ENCODE data around the gene NTSR1. TPM values are rescaled to one million over a fixed set of nuclear protein-coding genes. Genes with fewer than 3 reads are reported as not detected.
A peak's percentile ranks its signal among the peaks of the same experiment; 100 is the strongest.

Gene NTSR1
- total RNA-seq, 1 experiment from 2014 or later = 7.8 TPM

DNA sequence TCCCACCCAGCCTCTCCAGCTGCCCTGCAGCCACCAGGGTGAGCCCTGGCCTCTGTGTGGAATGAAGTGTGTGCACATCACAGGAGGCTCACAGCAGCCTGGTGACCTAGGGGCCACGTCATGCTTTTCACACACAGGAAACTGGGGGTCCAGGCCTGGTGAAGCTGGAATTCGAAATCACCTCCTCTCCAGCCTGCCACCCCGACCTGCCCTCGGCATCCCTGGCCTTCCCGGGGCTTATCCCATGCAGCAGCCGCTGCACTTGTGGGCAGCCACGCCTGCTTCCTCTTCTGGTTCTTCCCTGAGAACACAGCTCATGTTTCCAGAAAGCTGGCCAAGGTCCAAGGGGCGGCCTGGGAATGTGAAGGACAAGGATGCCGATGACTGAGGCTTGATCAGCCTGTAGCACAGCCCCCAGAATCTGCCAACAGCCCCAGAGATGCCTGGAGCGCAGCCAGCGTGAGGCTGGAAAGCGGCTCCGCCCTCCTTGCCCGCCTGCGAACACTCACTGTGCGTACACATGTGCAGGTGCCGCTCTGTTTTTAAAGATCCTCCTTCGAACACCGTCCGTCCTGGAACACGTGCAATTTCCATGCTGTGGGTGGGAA is 4.2 kb upstream of the NTSR1 start:
- Histone ChIP-seq H3K9ac (ENCODE audit: low read length) (peak overlapping the region; percentile 84), H3K27me3 (ENCODE audit: low read length) (no peaks in the 10 kb centered on the region), H3K27ac (ENCODE audit: low read length) (peak overlapping the region; percentile 97), H4K20me1 (ENCODE audit: low read length) (no peaks in the 10 kb centered on the region), H2AFZ (ENCODE audit: low read length) (peak overlapping the region; percentile 64; the same call in 1 of the 2 replicates), H3K79me2 (ENCODE audit: low read length) (no peaks in the 10 kb centered on the region), H3K4me3 (ENCODE audit: low read length) (0 out of 2 replicates have a peak overlapping the region, but pooled peaks have one; percentile 3), H3K4me1 (ENCODE audit: insufficient read depth, low read length) (peaks cover 40% of the 10 kb centered on the region), H3K4me2 (ENCODE audit: low read length) (peak overlapping the region; percentile 70), H3K9me3 (ENCODE audit: low read length) (no peaks in the 10 kb centered on the region), H3K9me2 (replicated peaks; ENCODE audit: low read length) (no peaks in the 10 kb centered on the region), H3K36me3 (ENCODE audit: low read depth, low read length) (no peaks in the 10 kb centered on the region), H3F3A (ENCODE audit: low read length, unreplicated experiment) (peaks cover 6% of the 10 kb centered on the region)
- ChIA-PET POLR2A (ENCODE audit: unreplicated experiment) (interaction anchor here (0.6 to 1.4 kb wide), 3 partner anchors 18 to 90 kb away, joined by 3 to 10 read pairs (median 4); no protein-coding TSS in a partner anchor), CTCF (interaction anchor here (0.6 to 1.9 kb wide), 5 partner anchors 16 to 90 kb away, joined by 3 to 13 read pairs (median 4); no protein-coding TSS in a partner anchor)
- TF ChIP-seq, protein P1, sequence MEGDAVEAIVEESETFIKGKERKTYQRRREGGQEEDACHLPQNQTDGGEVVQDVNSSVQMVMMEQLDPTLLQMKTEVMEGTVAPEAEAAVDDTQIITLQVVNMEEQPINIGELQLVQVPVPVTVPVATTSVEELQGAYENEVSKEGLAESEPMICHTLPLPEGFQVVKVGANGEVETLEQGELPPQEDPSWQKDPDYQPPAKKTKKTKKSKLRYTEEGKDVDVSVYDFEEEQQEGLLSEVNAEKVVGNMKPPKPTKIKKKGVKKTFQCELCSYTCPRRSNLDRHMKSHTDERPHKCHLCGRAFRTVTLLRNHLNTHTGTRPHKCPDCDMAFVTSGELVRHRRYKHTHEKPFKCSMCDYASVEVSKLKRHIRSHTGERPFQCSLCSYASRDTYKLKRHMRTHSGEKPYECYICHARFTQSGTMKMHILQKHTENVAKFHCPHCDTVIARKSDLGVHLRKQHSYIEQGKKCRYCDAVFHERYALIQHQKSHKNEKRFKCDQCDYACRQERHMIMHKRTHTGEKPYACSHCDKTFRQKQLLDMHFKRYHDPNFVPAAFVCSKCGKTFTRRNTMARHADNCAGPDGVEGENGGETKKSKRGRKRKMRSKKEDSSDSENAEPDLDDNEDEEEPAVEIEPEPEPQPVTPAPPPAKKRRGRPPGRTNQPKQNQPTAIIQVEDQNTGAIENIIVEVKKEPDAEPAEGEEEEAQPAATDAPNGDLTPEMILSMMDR (conservative IDR thresholded peaks at IDR 0.05; ENCODE audit: low read depth, low read length) = no peak
- no peak for TF ChIP-seq EZH2phosphoT487 (IDR thresholded peaks at IDR 0.05; ENCODE audit: borderline replicate concordance, low read length)
- no peak for TF ChIP-seq EZH2 (IDR thresholded peaks at IDR 0.05; ENCODE audit: low read length, unreplicated experiment)
- intact Hi-C loops (cut with micrococcal nuclease) = loop anchor here (1.0 kb wide), 1 partner anchor 36 kb away; no protein-coding TSS in a partner anchor
- DNase-seq (peak; percentile 99), ATAC-seq (peak; percentile 55)
- no TSS peak for BruUV-seq (replicated peaks)

DNA sequence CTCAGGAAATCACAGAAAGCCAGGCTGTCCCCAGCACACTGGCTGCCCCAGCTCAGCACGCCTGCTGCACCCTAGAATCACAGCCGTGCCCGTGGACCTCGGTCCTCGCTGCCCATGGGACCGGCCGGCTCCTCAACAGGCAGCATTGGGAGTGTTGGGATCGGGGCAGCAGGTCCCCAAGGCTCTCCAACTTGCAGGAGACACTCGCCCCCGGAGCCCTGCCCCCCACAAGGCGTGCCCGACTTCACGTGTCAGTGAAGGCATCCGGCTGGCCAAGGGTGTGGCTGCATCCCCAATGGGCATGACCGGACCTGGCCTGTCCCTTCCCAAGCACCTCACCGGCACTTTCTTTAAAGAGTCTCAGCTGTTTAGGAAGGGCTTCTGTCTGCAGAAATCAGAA is 3.0 kb upstream of the NTSR1 start:
- Histone ChIP-seq H3K4me2 (ENCODE audit: low read length) (no peak overlapping the region), H3F3A (ENCODE audit: low read length, unreplicated experiment) (peaks cover 6% of the 10 kb centered on the region), H3K9me3 (ENCODE audit: low read length) (no peaks in the 10 kb centered on the region), H3K9me2 (replicated peaks; ENCODE audit: low read length) (no peaks in the 10 kb centered on the region), H3K79me2 (ENCODE audit: low read length) (0 out of 2 replicates have a peak, but pooled peaks cover 4% of the 10 kb centered on the region), H3K36me3 (ENCODE audit: low read depth, low read length) (no peaks in the 10 kb centered on the region), H4K20me1 (ENCODE audit: low read length) (no peaks in the 10 kb centered on the region), H2AFZ (ENCODE audit: low read length) (no peak overlapping the region), H3K27ac (ENCODE audit: low read length) (no peak overlapping the region), H3K4me1 (ENCODE audit: insufficient read depth, low read length) (peaks cover 42% of the 10 kb centered on the region), H3K9ac (ENCODE audit: low read length) (no peak overlapping the region), H3K4me3 (ENCODE audit: low read length) (no peak overlapping the region), H3K27me3 (ENCODE audit: low read length) (0 out of 2 replicates have a peak, but pooled peaks cover 3% of the 10 kb centered on the region)
- POLR2A ChIA-PET (ENCODE audit: unreplicated experiment) = no interaction called here
- no peak for ATAC-seq
- DNase-seq = no peak
- intact Hi-C loops (cut with micrococcal nuclease) = no loop called here
- TF ChIP-seq EZH2phosphoT487 (IDR thresholded peaks at IDR 0.05; ENCODE audit: borderline replicate concordance, low read length) (no peak), EZH2 (IDR thresholded peaks at IDR 0.05; ENCODE audit: low read length, unreplicated experiment) (no peak)
- TF ChIP-seq, protein P1 (conservative IDR thresholded peaks at IDR 0.05; ENCODE audit: low read depth, low read length) = no peak
- no TSS peak for BruUV-seq (replicated peaks)
- CTCF ChIA-PET = interaction anchor here (1.2 kb wide), 1 partner anchor 19 kb away, joined by 5 read pairs; no protein-coding TSS in a partner anchor

DNA sequence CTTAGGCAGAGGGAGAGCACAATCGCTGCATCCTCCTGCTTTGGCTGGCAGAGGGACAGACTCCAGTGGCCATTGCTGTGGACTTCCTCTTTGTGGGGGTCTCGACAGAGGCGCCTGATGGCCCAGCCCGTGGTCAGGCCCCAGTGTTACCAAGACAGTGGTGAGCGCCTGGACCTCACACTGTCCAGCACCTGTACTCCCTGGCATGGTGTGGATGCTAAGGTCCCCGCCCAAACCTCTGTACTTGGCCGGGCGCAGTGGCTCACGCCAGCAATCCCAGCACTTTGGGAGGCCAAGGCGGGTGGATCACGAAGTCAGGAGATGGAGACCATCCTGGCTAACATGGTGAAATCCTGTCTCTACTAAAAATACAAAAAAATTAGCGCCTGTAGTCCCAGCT is 2.3 kb upstream of the NTSR1 start:
- BruUV-seq (replicated peaks) = no TSS peak
- no peaks in the 10 kb centered on the region for H3K9me3 ChIP-seq (ENCODE audit: low read length)
- ATAC-seq (no peak), DNase-seq (no peak)
- no peaks in the 10 kb centered on the region for H3K9me2 ChIP-seq (replicated peaks; ENCODE audit: low read length)
- intact Hi-C loops (cut with micrococcal nuclease) = no loop called here
- no peak overlapping the region for H3K9ac ChIP-seq (ENCODE audit: low read length)
- H3K36me3 ChIP-seq (ENCODE audit: low read depth, low read length) = no peaks in the 10 kb centered on the region
- 0 out of 2 replicates have a peak, but pooled peaks cover 4% of the 10 kb centered on the region for H3K79me2 ChIP-seq (ENCODE audit: low read length)
- TF ChIP-seq EZH2phosphoT487 (IDR thresholded peaks at IDR 0.05; ENCODE audit: borderline replicate concordance, low read length) (no peak), EZH2 (IDR thresholded peaks at IDR 0.05; ENCODE audit: low read length, unreplicated experiment) (no peak)
- TF ChIP-seq, protein P1 (conservative IDR thresholded peaks at IDR 0.05; ENCODE audit: low read depth, low read length) = no peak
- no peak overlapping the region for H2AFZ ChIP-seq (ENCODE audit: low read length)
- POLR2A ChIA-PET (ENCODE audit: unreplicated experiment) = no interaction called here
- no peaks in the 10 kb centered on the region for H4K20me1 ChIP-seq (ENCODE audit: low read length)
- H3K4me1 ChIP-seq (ENCODE audit: insufficient read depth, low read length) = peaks cover 48% of the 10 kb centered on the region
- no peak overlapping the region for H3K4me3 ChIP-seq (ENCODE audit: low read length)
- peaks cover 6% of the 10 kb centered on the region for H3F3A ChIP-seq (ENCODE audit: low read length, unreplicated experiment)
- CTCF ChIA-PET = interaction anchor here (1.2 kb wide), 1 partner anchor 20 kb away, joined by 5 read pairs; no protein-coding TSS in a partner anchor
- 0 out of 2 replicates have a peak, but pooled peaks cover 3% of the 10 kb centered on the region for H3K27me3 ChIP-seq (ENCODE audit: low read length)
- H3K27ac ChIP-seq (ENCODE audit: low read length) = no peak overlapping the region
- no peak overlapping the region for H3K4me2 ChIP-seq (ENCODE audit: low read length)
